ENCODE results near the gene OR10G2. TPM values are rescaled to one million over a fixed set of nuclear protein-coding genes. Genes with fewer than 3 reads are reported as not detected.

Gene OR10G2, protein sequence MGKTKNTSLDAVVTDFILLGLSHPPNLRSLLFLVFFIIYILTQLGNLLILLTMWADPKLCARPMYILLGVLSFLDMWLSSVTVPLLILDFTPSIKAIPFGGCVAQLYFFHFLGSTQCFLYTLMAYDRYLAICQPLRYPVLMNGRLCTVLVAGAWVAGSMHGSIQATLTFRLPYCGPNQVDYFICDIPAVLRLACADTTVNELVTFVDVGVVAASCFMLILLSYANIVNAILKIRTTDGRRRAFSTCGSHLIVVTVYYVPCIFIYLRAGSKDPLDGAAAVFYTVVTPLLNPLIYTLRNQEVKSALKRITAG
- total RNA-seq (not detected), polyA plus RNA-seq (not detected)

DNA sequence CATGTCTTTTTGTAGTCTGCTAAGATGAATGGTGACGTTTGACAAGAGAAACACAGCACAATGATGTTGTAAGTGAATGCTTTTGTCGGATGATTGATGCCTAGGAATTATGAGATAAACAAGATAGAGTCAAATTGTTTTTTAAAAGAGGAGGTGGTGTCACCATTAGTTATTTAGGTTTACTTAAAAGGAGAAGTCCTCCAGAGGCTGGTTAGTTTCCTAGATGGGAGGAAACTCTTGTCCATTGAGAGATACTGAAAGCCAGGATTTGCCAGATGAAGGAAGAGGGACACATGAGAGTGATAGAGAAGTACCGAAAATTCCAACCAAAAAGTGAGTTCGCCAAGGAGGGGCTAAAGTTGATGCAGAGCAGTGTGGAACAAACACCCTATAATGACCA is at the start of gene OR10G2:
TSS of gene OR10G2 (minus strand) at position 101 of the 400 bp plus-strand sequence. CDS start at position 3, 98 bp downstream.
- H3K9me3 ChIP-seq = no peaks in the 10 kb centered on the region
- no peaks in the 10 kb centered on the region for H3K36me3 ChIP-seq
- H3K27ac ChIP-seq = no peak within 1 kb of the TSS
- ATAC-seq (no peak), DNase-seq (no peak), FAIRE-seq (no peak)
- H3K4me1 ChIP-seq = no peaks in the 10 kb centered on the region
- 41 to 56% methylated on average over 4 of the region's 4 CpGs for WGBS, 2 donors
- intact Hi-C loops (cut with DNase I) = no loop called here
- no peaks in the 10 kb centered on the region for H3K27me3 ChIP-seq
- TF ChIP-seq, protein P1, sequence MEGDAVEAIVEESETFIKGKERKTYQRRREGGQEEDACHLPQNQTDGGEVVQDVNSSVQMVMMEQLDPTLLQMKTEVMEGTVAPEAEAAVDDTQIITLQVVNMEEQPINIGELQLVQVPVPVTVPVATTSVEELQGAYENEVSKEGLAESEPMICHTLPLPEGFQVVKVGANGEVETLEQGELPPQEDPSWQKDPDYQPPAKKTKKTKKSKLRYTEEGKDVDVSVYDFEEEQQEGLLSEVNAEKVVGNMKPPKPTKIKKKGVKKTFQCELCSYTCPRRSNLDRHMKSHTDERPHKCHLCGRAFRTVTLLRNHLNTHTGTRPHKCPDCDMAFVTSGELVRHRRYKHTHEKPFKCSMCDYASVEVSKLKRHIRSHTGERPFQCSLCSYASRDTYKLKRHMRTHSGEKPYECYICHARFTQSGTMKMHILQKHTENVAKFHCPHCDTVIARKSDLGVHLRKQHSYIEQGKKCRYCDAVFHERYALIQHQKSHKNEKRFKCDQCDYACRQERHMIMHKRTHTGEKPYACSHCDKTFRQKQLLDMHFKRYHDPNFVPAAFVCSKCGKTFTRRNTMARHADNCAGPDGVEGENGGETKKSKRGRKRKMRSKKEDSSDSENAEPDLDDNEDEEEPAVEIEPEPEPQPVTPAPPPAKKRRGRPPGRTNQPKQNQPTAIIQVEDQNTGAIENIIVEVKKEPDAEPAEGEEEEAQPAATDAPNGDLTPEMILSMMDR (IDR thresholded peaks at IDR 0.05) = no peak
- H3K4me3 ChIP-seq = no peak within 1 kb of the TSS

DNA sequence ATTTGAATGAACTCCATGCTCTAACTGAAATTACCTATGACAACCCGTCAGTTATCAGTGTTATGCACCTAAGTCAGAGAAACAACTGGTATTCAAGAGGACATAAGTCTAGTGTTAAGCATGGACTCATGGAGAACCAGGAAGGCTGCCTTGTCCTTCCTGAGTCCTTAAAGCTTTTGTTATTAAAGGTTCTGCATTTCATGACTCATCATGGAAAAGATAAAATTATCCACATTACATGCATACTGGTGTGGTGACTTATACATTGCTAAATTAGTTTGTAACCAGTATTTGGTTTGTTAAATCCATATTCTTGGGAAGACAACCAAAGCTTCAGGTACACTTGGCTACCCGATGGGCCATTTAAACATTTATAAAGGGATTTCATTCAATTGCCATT is 45.3 kb upstream of the OR10G2 start:
- intact Hi-C loops (cut with DNase I) = no loop called here
- no peak for FAIRE-seq
- Histone ChIP-seq H3K4me1 (no peaks in the 10 kb centered on the region), H3K27ac (no peak overlapping the region), H3K27me3 (no peaks in the 10 kb centered on the region), H3K4me3 (no peak overlapping the region), H3K36me3 (no peaks in the 10 kb centered on the region), H3K9me3 (no peaks in the 10 kb centered on the region)
- 48 to 67% methylated on average over 2 of the region's 2 CpGs for WGBS, 2 donors
- no peak for DNase-seq
- TF ChIP-seq, protein P1 (IDR thresholded peaks at IDR 0.05) = no peak
- no peak for ATAC-seq

DNA sequence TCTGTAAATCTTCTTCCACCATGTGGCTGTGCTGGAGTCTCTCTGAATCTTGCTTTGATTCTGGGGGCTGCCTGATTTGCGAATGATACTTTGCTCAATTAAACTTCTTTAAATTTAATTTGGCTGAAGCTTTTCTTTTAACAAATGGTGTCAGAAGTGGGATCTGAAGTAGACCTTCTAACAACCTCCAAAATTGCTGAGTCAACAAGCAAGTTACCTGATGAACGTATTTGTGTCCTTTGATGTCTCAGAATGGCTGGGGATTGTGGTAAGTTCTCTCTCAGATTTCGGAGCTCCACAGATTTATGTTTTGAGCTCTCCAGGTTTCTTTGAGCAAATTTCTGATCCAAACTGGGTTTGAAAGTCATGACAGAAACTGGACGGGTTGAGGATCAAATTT is 40.8 kb upstream of the OR10G2 start:
- H3K36me3 ChIP-seq = no peaks in the 10 kb centered on the region
- 51 to 68% methylated on average over 4 of the region's 4 CpGs for WGBS, 2 donors
- no peak overlapping the region for H3K27ac ChIP-seq
- DNase-seq (no peak), FAIRE-seq (no peak), ATAC-seq (no peak)
- intact Hi-C loops (cut with DNase I) = no loop called here
- H3K27me3 ChIP-seq = no peaks in the 10 kb centered on the region
- H3K4me3 ChIP-seq = no peak overlapping the region
- TF ChIP-seq, protein P1 (IDR thresholded peaks at IDR 0.05) = no peak
- H3K9me3 ChIP-seq = no peaks in the 10 kb centered on the region
- no peaks in the 10 kb centered on the region for H3K4me1 ChIP-seq

DNA sequence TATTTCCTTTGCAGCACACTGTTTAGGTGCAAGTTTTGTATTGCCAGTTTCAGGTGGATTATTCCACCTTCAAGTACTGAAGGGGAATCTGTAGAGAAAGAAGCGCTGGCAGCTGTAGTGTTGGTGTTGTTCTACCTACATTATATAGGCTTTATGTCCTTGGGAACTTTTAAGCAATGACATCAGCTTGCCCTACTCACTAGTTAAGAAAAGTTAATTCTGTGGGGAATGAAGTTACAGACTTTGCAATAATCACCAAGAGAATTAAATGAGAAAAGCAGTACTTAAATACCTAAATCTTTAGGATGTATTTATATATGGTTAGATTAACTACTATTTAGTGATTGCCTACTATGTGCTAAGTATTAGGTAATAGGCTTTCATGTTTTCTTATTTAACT is 39.0 kb upstream of the OR10G2 start, which contains the start of gene OR4E1:
TSS of gene OR4E1 (minus strand) at position 101 of the 400 bp plus-strand sequence. CDS start 2,883 bp downstream, outside the sequence.
- TF ChIP-seq, protein P1 (IDR thresholded peaks at IDR 0.05) = no peak
- no peaks in the 10 kb centered on the region for H3K9me3 ChIP-seq
- no peak within 1 kb of the TSS for H3K27ac ChIP-seq
- no peaks in the 10 kb centered on the region for H3K36me3 ChIP-seq
- no peak for FAIRE-seq
- no peaks in the 10 kb centered on the region for H3K4me1 ChIP-seq
- no peak for DNase-seq
- WGBS, 2 donors = 72 to 79% methylated on average over 1 of the region's 1 CpG
- intact Hi-C loops (cut with DNase I) = no loop called here
- H3K27me3 ChIP-seq = no peaks in the 10 kb centered on the region
- H3K4me3 ChIP-seq = no peak within 1 kb of the TSS
- ATAC-seq = no peak

DNA sequence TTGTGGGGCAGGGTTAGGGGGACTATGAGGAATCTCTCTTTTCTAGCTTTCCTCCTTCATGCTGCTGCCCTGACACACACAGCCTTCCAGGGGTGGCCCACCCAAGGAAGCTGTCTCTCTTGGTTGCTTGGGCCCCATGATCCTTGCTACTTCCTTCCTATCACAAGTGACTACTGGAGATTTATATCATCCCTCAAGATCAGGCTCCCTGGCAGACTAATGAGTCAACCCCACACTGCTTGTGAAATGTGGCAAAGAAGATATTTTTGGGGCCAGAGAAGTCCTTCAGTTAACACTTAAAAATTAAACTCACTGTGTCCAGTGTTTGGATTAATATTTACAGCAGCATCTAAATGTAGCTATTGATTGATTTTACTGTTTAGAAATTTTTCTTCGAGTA is 37.4 kb upstream of the OR10G2 start:
- TF ChIP-seq, protein P1 (IDR thresholded peaks at IDR 0.05) = no peak
- intact Hi-C loops (cut with DNase I) = no loop called here
- WGBS, 2 donors = 38 to 55% methylated on average over 1 of the region's 1 CpG
- Histone ChIP-seq H3K36me3 (no peaks in the 10 kb centered on the region), H3K4me3 (no peak overlapping the region), H3K27ac (no peak overlapping the region), H3K27me3 (no peaks in the 10 kb centered on the region), H3K4me1 (no peaks in the 10 kb centered on the region), H3K9me3 (no peaks in the 10 kb centered on the region)
- FAIRE-seq (no peak), ATAC-seq (no peak), DNase-seq (no peak)
